K562 (cell line): ENCODE results near the gene PIK3CD. TPM values are rescaled to one million over a fixed set of nuclear protein-coding genes. Genes with fewer than 3 reads are reported as not detected.

Experiments used
- ATAC-seq: fragments of 200-7000 bp; cut with Tn5 transposase; 3 replicates; pipeline ENCODE4 v1.9.1; 2020; ENCODE audit warnings: moderate library complexity
- BruUV-seq: library from RNA; stranded (reverse); fragments of 400-500 nt; replicated peaks from 2 replicates; lab custom pipeline; 2021; lab: Mats Ljungman, UMichigan
- CTCF ChIA-PET: fragments of 300-600 bp; formaldehyde crosslinking; extraction: SDS; loops from one replicate; lab custom pipeline; 2021; ENCODE audit warnings: low intra/inter-chr PET ratio; lab: Yijun Ruan, JAX
- POLR2A ChIA-PET: fragments of 300-600, 350-650 bp; sonication (Branson Sonifier 250); formaldehyde crosslinking; extraction: SDS; loops from one replicate; lab custom pipeline; 2021; ENCODE audit warnings: antibody characterized with exemption, inconsistent platforms; lab: Yijun Ruan, JAX
- DNase-seq, 4 experiments: peaks; one replicate each; pipeline versions ENCODE4 v3.0.0 to v3.0.0-alpha.2; 2011 to 2018; ENCODE audit warnings: low spot score in 3 of 4, mixed read lengths in 3 of 4; ENCODE audit errors: extremely low read depth in 1 of 4
- FAIRE-seq: peaks from 2 replicates; lab custom pipeline; 2011; peaks lifted over from hg19 to GRCh38; lab: Jason Lieb, UNC
- H2AFZ ChIP-seq: 2 replicates; pipeline ENCODE4 v1.6.0; 2011; ENCODE audit warnings: low read depth, low read length, control low read depth, inconsistent platforms
- H3K27ac ChIP-seq: fragments of 200-600 bp; 3 replicates; pipeline ENCODE4 v1.8.0; 2011; ENCODE audit warnings: low read depth, mild to moderate bottlenecking, control low read depth, inconsistent platforms, low read length, moderate library complexity, mixed read lengths; ENCODE audit errors: extremely low read depth
- H3K27me3 ChIP-seq, 2 experiments: fragments of 300-600 bp in 1 of 2; 2 replicates in 1 of 2; 3 replicates in 1 of 2; pipeline versions ENCODE4 v1.6.0 to v1.8.0; 2011; ENCODE audit warnings: inconsistent platforms in 2 of 2, low read length in 2 of 2, mild to moderate bottlenecking in 1 of 2, mixed read lengths in 1 of 2, moderate library complexity in 1 of 2; ENCODE audit not compliant: control insufficient read depth in 2 of 2, insufficient read depth in 2 of 2
- H3K36me3 ChIP-seq: fragments of 300-600 bp; 3 replicates; pipeline ENCODE4 v1.8.0; 2011; ENCODE audit warnings: mild to moderate bottlenecking, low read length, inconsistent platforms; ENCODE audit not compliant: control insufficient read depth, insufficient read depth
- H3K4me1 ChIP-seq, 2 experiments: fragments of 200-600 bp in 1 of 2; replicated peaks in 1 of 2; 2 replicates in 1 of 2; 3 replicates in 1 of 2; pipeline versions ENCODE4 v1.5.1 to v1.8.0; 2011; ENCODE audit warnings: inconsistent platforms in 2 of 2, low read length in 2 of 2, mild to moderate bottlenecking in 1 of 2, mixed read lengths in 1 of 2, moderate library complexity in 1 of 2; ENCODE audit not compliant: control insufficient read depth in 2 of 2, insufficient read depth in 2 of 2
- H3K4me2 ChIP-seq: 2 replicates; pipeline ENCODE4 v1.6.1; 2011; ENCODE audit warnings: low read length, control low read depth, inconsistent platforms, mixed read lengths; ENCODE audit not compliant: insufficient read depth
- H3K4me3 ChIP-seq: fragments of 200-600 bp; sonication (generic), shearing (Covaris generic); 2 replicates; pipeline ENCODE4 v1.5.1; 2016; ENCODE audit warnings: control low read depth, inconsistent platforms
- H3K79me2 ChIP-seq: fragments of 200-600 bp; 3 replicates; pipeline ENCODE4 v1.8.0; 2011; ENCODE audit warnings: low read length, inconsistent platforms; ENCODE audit not compliant: control insufficient read depth, insufficient read depth
- H3K9ac ChIP-seq, 2 experiments: 2 replicates each; pipeline versions ENCODE4 v1.6.0 to v1.6.1; 2011; ENCODE audit warnings: low read depth in 2 of 2, low read length in 2 of 2, control low read depth in 1 of 2, inconsistent platforms in 1 of 2, mild to moderate bottlenecking in 1 of 2, mixed read lengths in 1 of 2; ENCODE audit not compliant: insufficient read depth in 1 of 2
- H3K9me1 ChIP-seq: one replicate; pipeline ENCODE4 v1.6.0; 2011; ENCODE audit warnings: inconsistent platforms, mild to moderate bottlenecking, low read length, moderate library complexity; ENCODE audit not compliant: control insufficient read depth, insufficient read depth
- H3K9me3 ChIP-seq: replicated peaks from 2 replicates; pipeline ENCODE4 v1.5.1; 2011; ENCODE audit warnings: low read depth, low read length, inconsistent platforms; ENCODE audit not compliant: control insufficient read depth, insufficient read depth
- H4K20me1 ChIP-seq: replicated peaks from 2 replicates; pipeline ENCODE4 v1.6.1; 2011; ENCODE audit warnings: low read length, inconsistent platforms, mixed read lengths; ENCODE audit not compliant: control insufficient read depth, insufficient read depth
- EHMT2 ChIP-seq: fragments of 450-650 bp; IDR thresholded peaks from 2 replicates; pipeline ENCODE4 v1.6.1; 2018; ENCODE audit warnings: antibody characterized with exemption
- MCM5 ChIP-seq: fragments of 450-650 bp; IDR thresholded peaks from 2 replicates; pipeline ENCODE4 v1.6.1; 2016; ENCODE audit warnings: low read depth
- POLR2G ChIP-seq: fragments of 200-400 bp; formaldehyde crosslinking; IDR thresholded peaks from 2 replicates; pipeline ENCODE4 v1.6.1; 2017; ENCODE audit warnings: low read depth, mild to moderate bottlenecking, antibody characterized with exemption, low read length, moderate library complexity
- ZNF408 ChIP-seq: fragments of 250-450 bp; sonication (Bioruptor Pico); IDR thresholded peaks from 2 replicates; pipeline ENCODE4 v1.4.0; 2020; ENCODE audit warnings: low read depth, mild to moderate bottlenecking, moderate library complexity
- WGBS: fragments of 100-300 bp; shearing (Covaris generic); methylation state at CpG from one replicate; pipeline ENCODE4 v1.1.6; 2016; ENCODE audit warnings: low coverage, mixed read lengths; ENCODE audit not compliant: insufficient coverage; ENCODE audit errors: missing lambda C conversion rate; 5-methylcytosine and 5-hydroxymethylcytosine counted together
- in situ Hi-C: fragments of 300-500 bp; cut with MboI; formaldehyde crosslinking; loops from 4 replicates; pipeline ENCODE4 v1.15.0; 2018; ENCODE audit warnings: inconsistent platforms, mixed read lengths
- intact Hi-C: fragments of 100-400 bp; cut with micrococcal nuclease; formaldehyde crosslinking; loops from 2 replicates; pipeline ENCODE4 v1.14.2; 2022
- polyA plus RNA-seq, 8 experiments: library from polyadenylated mRNA; depleted of rRNA in 4 of 8; stranded (reverse) in 5 of 8; unstranded in 3 of 8; fragments of >200 nt; fragmentation: Nextera tagmentation in 2 of 8; fragmentation: Illumina TruSeq in 1 of 8; extraction: Ambion mirVana in 2 of 8; extraction: Trizol in 1 of 8; gene quantifications; 2 replicates each; pipeline versions ENCODE4 v1.2.1 to v1.2.3, GENCODE V29; 2011 to 2014; ENCODE audit warnings: inconsistent platforms in 1 of 8, missing spikeins in 1 of 8
- total RNA-seq, 7 experiments: library from RNA; depleted of rRNA in 6 of 7; stranded (reverse); fragments of >200 nt in 6 of 7; fragmentation: Illumina TruSeq in 2 of 7; extraction: Trizol in 2 of 7; gene quantifications; 2 replicates each; pipeline versions ENCODE4 v1.2.1 to v1.2.3, GENCODE V29; 2011 to 2021; ENCODE audit warnings: low replicate concordance in 1 of 7
- TF ChIP-seq, protein P1 (sequence below): fragments of 250-450 bp; sonication (Bioruptor Pico); IDR thresholded peaks from 2 replicates; pipeline ENCODE4 v1.8.0; 2022; ENCODE audit warnings: moderate library complexity, mild to moderate bottlenecking, inconsistent platforms

The PIK3CD gene
- total and polyA plus RNA-seq, 9 of the 15 experiments (the other 6 are each of a cell fraction or from before 2014, with no cell fraction given): 1.8 to 20.8 (median 7.2) TPM

DNA sequence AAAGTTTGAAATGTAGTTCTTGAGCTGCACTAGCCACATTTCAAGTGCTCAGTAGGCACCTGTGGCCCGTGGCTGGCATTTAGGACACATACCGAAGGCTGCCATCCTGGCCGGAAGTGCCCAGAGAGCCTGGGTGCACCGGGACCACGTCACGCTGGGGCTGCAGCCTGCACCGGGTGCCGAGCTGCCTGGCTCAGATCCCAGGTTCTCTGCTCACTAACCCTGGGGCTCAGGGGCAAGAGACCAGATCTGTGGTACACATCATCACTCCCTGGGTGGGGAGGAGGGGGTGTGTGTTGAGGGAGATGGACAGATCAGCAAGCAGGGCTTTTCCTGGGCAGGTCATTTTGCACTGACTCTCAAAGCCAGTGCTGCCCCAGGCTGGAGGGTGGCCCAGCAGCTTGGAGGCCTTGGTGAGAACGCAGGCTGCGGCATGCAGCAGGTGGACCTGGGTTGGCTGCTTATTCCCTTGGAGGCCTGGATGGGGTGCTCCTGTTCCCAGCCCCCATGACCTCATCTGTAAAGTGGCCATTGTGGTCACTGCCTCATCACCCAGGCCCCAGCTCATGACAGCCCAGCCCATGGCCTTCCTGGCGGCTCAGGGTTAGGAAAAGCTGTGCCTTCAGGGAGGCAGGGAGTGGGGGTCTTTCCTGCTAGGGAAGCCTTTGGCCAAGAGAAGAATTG, 39.2 kb upstream of the PIK3CD start:
- H3K4me3 ChIP-seq: no peak overlapping the region
- intact Hi-C loops: no loop called here
- no peaks in the 10 kb centered on the region for H3K9me3 ChIP-seq
- peak overlapping the region in 1 of 2 experiments; percentile 21; a peak in 1 of 4 replicates for H3K9ac ChIP-seq
- DNase-seq: no peak
- WGBS: 92% methylated on average over 11 of the region's 11 CpGs
- H3K9me1 ChIP-seq: no peaks in the 10 kb centered on the region
- ATAC-seq: no peak
- no peak overlapping the region for H3K4me2 ChIP-seq
- ChIA-PET POLR2A (interaction anchor here (1.5 kb wide), 2 partner anchors 15 to 19 kb away, joined by 4 to 6 read pairs; no protein-coding TSS in a partner anchor), CTCF (no interaction called here)
- no TSS peak for BruUV-seq
- no peaks in the 10 kb centered on the region; the same call in 1 of the 2 replicates for H4K20me1 ChIP-seq
- peaks cover 65% of the 10 kb centered on the region; the same call in 2 of the 3 replicates for H3K36me3 ChIP-seq
- H2AFZ ChIP-seq: no peak overlapping the region
- H3K27me3 ChIP-seq: no peaks in the 10 kb centered on the region
- peaks cover 4 to 23% of the 10 kb centered on the region in 2 experiments; a peak in 3 of 5 replicates for H3K4me1 ChIP-seq
- in situ Hi-C loops: no loop called here
- no peak overlapping the region for H3K27ac ChIP-seq
- TF ChIP-seq MCM5 (no peak), POLR2G (peak; percentile 34; the same call in 1 of the 2 replicates), EHMT2 (no peak), ZNF408 (CRISPR knock-in tag) (no peak)
- TF ChIP-seq, protein P1, sequence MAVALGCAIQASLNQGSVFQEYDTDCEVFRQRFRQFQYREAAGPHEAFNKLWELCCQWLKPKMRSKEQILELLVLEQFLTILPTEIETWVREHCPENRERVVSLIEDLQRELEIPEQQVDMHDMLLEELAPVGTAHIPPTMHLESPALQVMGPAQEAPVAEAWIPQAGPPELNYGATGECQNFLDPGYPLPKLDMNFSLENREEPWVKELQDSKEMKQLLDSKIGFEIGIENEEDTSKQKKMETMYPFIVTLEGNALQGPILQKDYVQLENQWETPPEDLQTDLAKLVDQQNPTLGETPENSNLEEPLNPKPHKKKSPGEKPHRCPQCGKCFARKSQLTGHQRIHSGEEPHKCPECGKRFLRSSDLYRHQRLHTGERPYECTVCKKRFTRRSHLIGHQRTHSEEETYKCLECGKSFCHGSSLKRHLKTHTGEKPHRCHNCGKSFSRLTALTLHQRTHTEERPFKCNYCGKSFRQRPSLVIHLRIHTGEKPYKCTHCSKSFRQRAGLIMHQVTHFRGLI: no peak
- no peak for FAIRE-seq
- H3K79me2 ChIP-seq: no peaks in the 10 kb centered on the region
